AG08396 (cell line): ENCODE measurements around the gene YIF1B.
A peak's percentile ranks its signal among the peaks of the same experiment; 100 is the strongest.

Experiments used
- DNase-seq: peaks from one replicate; pipeline ENCODE4 v3.0.0; 2012; ENCODE audit warnings: low spot score, mixed read lengths

Gene YIF1B

DNA sequence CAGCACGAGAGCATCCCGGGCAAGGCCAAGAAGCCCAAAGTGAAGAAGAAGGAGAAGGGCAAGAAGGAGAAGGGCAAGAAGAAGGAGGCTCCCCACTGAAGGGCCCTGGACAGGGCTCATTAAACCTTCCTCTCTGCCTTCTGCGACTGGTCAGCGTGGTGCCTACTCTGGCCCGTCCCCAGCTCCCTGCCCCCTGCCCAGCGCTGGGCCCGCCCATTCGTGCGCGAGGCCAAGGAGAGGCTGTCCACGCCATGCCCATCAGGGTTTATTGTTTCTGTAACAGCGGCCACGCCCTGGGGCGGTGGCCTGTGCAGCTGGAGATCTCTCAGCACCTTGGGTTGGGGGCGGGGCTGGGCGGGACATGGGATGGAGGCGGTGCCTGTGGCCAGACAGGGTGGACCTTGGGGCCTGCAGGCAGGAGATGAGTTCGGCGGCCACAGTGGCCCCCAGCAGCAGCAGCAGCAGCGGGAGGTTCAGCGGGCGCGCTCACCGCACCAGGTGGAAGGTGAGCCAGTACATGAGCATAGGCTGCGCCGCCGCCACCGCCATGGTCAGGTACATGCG, 10.8 kb downstream of the YIF1B start:
- DNase-seq, result no peak

DNA sequence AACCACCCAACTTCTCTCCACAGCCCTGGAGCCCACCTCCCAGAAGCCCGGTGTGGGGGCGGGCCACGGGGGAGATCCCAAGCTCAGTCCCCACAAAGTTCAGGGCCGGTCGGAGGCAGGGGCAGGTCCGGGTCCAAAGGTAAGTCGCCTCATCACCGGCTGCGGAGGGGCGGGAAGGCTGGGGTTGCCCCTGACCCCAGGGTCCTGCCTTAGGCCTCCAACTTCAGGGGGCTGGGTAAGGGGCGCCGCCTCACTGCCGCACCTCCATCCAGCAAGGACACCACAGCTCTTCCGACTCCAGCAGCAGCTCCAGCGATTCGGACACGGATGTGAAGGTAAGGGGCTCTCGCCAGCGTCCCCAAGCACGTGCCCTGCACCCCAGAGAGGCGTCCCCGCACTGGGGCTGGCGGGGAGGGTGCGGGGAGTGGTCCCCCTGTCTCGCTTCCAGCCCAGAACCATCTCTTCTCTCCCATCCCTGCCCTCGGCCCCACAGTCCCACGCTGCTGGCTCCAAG, 11.3 kb downstream of the YIF1B start:
- DNase-seq, result no peak

DNA sequence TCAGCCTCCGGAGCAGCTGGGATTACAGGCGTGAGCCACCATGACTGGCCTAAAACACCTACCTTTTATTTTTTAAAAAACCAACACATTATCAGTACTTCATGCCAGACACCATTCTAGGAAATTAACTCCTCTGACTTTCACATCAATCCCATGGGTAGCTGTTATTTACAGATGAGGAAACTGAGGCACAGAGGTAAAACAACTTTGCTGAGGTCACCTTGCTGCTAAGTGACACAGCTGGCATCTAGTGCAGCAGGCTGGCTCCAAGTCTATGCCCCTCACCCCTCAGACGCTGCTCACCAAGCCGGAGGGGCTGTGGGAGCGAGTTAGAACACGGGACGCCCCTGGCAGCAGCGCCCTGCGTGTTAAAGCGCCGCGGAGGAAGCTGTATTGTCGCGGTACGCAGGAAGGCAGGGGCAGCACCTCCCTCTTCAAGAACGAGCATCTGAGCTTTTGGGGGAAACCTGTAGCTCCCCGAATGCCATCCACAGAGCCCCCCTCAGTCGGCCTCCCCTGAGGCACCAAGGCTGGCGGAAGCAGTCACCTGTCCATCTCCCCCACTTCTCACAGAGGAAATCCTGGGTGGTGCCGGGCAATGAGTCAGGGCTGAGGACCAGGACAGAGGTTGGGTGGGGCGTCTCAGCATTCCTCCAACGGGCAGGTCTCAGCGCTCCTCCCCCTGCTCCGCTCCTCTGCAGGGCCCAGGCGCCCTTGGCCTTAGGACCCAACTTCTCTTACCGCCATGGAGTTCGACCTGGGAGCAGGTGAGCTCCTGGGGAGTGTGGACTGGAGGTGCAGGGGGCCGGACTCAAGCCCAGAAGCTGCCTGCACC, 12.0 kb downstream of the YIF1B start, which contains the start of gene C19orf33:
Gene C19orf33, plus strand, starts transcription at position 735 of the 835 bp plus-strand sequence. Its CDS starts 11 bp downstream, at position 746.
- no peak for DNase-seq

DNA sequence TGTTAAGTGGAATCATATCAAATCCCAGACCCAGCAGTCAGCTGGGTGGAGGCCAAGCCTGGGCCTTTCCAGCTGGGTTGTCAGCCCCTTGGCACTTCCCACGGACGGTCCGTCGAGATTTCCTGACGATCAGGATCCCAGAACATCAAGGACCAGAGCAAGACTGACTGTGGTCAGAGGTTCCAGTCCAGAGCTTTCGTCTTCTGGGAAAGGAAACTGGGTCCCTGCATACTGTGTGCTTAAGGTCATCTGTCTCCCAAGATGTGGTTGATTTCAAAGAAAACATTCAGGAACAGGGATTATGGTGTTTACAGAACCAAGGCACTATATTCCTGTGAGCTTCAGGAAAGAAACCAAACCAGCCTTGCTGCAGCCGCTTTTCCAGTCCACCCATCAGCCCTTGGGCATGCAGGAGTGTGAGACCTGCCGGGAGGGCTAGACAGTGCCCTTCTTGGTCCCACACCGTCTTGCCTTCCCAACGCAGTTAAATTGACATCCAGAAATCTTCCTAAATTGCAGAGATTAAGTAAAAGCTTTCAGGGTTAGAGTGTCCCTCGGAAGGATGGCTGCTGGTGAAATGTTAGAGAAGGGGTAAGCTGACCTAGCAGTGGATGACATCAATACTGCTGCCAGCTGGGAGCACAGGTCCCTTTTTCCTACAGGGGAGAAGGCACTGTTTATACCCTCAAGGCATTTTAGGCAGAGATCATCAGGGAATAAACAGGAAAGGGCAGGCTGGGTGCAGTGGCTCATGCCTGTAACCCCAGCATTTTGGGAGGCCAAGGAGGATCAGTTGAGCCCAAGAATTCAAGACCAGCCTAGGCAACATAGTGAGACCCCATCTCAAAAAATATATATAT, 16.7 kb downstream of the YIF1B start:
- DNase-seq, result no peak

- DNase-seq, result no peak
Measured at GRCh38 chr19:38294090-38294489, 21.7 kb downstream of the YIF1B start.

DNA sequence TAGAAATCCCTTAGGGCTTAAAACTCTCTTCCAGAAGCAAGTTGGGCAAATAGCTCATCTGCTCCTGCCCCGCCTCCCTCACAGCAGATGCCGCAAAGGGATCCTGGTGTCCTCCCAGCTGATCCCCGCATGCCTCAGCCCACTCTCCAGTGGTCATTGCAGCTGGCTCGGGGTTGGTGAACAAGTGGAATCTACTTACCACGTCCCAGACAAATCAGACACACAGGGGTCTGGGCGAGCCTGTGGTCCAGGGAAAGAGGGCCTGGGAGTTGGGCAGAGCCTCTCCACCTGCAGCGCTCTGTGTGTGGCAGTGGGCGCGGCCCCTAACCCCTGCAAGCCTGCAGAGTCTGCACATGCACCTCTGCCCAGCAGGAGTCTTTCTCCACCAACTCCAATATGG, 22.5 kb downstream of the YIF1B start:
- DNase-seq, result no peak

DNA sequence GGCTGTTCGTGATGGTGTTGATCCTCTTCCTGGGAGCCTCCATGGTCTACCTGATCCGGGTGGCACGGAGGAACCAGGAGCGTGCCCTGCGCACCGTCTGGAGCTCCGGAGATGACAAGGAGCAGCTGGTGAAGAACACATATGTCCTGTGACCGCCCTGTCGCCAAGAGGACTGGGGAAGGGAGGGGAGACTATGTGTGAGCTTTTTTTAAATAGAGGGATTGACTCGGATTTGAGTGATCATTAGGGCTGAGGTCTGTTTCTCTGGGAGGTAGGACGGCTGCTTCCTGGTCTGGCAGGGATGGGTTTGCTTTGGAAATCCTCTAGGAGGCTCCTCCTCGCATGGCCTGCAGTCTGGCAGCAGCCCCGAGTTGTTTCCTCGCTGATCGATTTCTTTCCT, 23.9 kb downstream of the YIF1B start:
- no peak for DNase-seq

- DNase-seq, result peak; percentile 89
Measured at GRCh38 chr19:38290631-38291147, 25.1 kb downstream of the YIF1B start.

GRCh38 chr19:38289955-38290354, 25.8 kb downstream of the YIF1B start:
- no peak for DNase-seq

DNA sequence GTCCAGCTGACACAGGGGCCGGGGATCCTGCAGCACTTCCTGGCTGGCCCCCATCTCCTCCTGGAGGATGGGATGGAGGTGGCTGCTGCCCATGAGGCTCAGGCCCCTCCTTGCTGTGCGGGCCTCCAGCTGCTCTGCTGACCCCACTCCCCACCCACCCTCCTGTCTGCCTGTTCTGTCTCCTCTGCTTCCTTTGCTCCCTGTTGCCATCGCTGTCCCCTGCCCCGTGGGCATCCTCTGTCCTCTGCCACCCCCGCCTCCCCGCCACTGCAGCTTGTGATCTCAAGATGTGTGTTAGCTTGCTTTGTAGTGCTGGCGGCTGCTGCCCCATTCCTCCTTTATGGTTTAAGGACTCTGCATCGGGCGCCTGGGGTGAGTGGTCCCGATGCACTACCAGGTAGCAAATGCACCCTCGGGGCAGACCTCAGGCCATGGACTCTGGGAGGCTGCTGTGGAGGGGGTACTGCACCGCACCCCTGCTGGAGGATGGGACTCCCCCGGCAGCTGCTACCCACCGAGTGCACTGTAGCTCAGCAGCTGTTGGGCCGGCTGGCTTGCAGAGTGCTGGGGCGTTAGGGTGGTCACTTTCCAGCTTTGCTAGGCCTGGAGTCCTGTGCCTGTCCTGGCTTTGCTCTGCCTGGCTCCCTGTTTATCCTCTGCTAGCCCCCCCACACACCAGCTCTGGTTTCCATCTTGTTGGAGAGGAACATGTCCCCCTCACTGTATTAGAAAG, 27.5 kb downstream of the YIF1B start:
- DNase-seq, result no peak

DNA sequence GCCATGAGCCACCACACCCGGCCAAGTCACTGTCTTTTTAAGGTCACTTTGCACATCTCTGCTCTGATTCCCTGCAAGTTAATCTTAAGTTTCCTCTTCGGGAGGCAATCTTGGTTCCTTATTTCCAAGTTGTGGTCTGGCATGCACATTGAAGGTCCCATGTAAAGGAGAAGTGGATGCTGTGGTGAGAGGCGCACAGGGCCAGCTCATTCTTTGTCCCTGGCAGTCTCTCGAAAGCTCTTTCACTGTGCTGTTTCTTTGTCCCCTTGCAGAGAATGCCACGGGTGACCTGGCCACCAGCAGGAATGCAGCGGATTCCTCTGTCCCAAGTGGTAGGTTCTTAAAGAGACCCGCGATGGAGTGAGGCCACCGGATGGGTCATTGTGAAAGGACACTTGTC, 28.1 kb downstream of the YIF1B start:
- no peak for DNase-seq

- no peak for DNase-seq
Measured at GRCh38 chr19:38285567-38285966, 30.2 kb downstream of the YIF1B start.

DNA sequence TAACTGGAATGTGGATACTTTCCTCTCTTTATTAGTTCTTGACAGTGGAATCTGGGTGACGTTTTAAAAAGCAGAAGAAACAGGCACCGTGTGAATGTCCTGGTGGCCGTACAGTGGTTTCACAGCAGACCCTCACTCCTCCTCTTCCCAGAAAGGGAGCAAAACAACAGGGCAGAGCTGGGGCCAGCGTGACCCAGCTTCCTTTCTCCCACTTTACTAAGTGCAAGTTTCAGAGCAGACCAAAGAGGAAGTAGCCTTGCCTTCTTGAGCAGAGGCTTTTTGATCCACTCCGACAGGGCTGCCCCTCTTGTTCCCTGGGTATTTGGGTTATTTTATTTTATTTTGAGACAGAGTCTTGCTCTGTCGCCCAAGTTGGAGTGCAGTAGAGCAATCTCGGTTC, 31.3 kb downstream of the YIF1B start:
- no peak for DNase-seq

DNA sequence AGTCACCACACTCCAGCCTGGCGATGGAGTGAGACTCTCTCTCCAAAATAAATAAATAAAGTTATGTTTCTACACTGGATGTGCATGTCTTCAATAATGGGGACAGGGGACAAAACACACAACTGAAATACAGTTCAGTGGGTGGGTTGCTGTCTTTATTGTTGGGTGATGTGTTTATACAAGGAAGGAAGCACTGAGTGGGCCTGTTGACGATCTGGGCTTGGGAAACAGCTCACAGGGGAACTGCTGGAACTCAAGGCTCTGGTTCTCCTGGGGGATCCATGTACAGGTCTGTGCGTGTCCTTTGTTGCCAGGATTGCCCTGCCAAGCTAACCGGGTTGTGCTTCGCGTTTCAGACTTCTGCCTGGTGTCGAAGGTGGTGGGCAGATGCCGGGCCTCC, 32.5 kb downstream of the YIF1B start:
- DNase-seq, result no peak

DNA sequence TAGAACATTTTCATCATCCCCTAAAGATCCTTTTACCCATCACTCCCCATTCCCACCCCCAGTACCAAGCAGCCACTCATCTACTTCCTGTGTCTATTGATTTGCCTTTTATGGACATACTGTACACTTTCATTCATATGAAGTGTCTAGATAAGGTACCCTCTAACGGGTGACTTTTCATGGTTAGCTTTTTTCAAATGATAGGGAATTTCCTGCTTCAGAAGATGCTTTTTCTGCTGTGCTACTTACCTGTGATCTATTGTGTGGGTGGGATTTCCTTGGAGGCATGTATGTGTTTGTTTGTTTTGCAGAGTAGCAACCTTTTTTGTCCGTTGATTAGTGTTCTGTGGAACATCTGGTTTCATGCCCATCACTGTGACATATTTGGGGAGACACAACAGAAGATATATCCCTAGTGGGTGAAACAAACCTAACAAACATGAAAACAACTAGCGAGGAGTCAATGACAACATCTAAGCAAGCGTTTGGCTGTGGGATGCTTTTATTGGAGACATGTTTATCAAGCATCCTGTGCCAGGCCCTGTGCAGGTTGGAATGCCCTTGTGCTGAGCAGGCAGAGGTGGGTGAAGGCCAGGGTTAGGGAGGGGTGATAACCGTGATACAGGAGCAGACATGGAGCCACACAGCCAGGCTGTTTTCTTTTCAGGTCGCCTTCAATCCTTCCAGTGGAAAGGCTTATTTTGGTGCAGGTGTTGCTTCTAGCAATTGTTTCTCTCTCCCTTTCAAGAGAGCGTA, 33.8 kb downstream of the YIF1B start:
- DNase-seq, result no peak

DNA sequence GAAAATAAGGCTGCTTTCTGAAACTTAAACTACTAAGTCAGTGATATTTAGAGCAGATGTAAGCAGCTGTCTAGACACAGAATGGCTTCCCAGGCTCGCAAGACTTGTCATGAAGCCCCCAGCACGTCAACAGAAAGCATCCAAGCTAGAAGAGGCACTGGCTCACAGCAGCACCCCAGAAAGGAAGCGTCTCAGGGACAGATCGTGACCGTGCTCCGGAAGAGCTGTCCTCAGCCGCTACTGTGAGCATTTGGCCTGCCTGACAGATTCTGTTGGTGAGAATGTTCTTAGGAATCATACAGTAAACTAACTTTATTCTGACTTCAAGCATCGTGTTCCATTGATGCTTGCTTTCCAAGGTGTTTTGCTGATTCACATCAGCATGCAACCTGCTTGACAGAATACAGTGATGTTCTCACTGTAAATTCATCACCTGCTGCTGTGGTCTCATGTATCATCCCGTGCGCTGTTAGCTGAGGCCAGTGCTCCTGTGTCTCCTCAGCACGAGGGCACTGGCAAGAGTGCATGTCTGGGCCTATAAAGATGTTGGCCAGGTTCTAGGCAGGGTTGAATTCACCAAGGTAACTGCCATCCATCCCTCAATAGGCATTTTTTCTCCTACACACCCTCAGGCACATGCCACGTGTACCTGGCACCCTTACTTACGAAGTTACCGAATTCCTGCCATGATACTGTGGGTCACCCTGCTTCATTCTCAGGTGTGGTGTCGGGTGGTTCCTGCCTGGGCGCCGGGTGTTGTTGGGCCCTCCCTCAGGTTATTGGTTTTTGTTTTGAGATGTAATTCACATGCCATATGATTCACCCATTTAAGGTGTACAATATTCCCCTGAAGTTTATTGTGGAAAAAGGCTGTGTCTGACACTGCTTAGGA, 35.5 kb downstream of the YIF1B start:
- DNase-seq, result no peak

DNA sequence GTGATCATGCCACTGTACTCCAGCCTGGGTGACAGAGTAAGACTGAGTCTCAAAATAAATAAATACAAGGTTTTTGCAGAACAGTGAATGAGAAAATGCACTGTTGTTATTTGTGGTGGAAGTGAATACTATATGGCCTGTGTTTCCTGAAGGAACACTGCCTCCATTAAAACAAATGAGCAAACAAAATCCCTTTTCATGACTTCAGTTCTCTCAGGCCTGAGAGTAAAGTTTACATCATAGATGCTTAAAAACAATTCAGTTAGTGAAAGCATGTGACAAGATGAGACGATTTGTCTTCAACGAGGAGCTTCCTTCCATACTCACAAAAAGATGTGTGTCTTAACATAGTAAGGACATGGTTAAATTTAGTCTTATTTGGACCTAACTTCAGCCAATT, 37.0 kb downstream of the YIF1B start:
- no peak for DNase-seq

DNA sequence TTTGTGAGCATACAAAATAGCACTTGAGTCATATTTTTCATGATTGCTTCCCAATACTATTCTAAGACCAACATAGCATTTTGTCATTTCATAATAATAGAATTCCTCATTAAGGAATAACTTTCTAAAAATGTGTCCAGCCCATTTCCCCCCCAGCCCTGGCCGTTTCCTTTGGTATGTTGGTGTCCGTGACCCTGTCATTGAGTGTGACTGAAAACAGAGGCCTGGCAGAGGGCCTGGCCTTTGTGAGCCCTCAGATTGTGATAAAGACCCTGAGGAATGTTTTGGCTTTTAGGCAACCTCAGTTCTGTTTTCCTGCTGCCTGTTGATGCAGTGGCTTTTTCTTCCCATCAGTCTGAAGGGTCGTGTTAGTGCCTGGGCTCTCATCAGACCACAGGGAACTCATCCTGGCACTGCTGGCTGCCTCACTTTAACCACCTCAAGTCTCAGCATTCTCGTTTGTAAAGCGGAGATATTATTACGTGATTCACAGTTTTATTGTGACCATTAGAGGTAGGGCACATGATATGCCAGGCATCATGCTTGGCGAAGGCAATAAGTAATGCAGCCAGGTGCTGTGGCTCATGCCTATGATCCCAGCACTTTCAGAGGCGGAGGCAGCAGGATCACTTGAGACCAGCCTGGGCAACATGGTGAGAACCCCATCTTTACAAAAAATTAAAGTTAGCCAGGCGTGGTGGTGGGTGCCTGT, 37.6 kb downstream of the YIF1B start:
- peak; percentile 60 for DNase-seq

DNA sequence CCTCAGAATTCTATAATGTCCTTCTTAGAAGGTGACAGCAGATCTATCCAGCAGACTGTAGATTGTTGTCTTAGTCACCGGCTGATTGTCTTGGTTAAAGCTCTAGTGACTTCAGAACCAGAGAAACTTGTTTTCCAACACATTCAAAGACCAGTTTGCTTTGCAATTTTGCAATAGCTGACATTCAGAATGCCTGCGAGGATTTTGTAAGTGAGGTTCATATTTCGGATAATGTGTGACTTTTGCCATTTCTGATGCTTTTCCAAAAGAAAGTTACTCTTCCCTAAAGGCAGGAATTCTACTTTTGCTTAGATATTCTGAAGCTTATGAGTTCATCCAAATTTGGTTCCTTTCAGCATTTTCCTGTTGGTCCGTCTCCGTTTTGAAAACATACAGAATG, 38.2 kb downstream of the YIF1B start:
- no peak for DNase-seq
